Epithelial cell of esophagus (primary cell): ENCODE data around the gene C5orf15.
A peak's percentile ranks its signal among the peaks of the same experiment; 100 is the strongest.

Source experiments
- DNase-seq: peaks from one replicate; pipeline ENCODE4 v3.0.0; 2010; ENCODE audit warnings: low read depth
- H3K4me3 ChIP-seq: 2 replicates; pipeline ENCODE4 v1.5.1; 2011; ENCODE audit warnings: mild to moderate bottlenecking, low read length, control low read depth
- TF ChIP-seq, protein P1 (sequence below): IDR thresholded peaks from 2 replicates; pipeline ENCODE4 v1.5.1; 2011; ENCODE audit warnings: low read depth, mild to moderate bottlenecking, low read length, control low read depth, inconsistent platforms; ENCODE audit not compliant: insufficient read depth; ENCODE audit errors: missing control alignments

Gene C5orf15

DNA sequence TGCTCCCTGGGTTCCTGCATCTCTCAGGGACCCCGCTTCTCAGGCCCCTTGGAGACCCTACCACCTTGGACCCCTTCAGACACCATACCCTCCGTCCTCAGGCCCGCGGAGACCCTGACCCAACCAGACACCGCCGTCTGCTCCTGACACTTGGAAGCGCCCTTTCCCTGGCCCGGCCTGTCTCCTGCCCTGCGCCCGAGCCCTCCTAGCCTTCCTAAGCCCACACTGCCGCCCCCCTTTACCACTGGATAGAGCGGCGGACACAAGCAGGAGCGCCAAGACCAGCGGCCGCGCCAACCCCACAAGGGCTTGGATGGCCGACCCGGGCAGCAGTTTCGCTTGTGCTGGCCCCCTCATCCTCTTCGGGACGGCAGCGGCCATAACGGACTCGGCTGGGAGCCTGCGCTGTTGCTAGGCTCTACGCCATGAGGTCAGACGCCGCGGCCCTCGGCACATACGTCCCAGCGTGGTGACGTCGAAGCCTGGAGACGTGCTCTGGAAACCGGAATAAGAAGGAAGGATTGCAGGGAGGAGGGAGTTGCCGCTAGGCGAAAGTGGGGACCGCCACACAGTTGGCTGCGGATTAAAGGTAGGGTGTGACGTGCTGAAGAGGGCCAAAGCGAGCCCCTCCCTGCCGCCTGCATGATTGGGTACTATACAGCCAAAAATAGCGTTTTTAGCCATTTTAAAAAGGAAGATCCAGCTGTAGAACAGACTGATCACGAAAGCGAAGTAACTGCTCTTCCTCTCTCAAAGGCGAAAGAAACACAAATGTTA, at the start of gene C5orf15:
C5orf15 (minus strand) TSS at position 422 of the 777 bp plus-strand sequence; CDS start at position 381, 41 bp downstream.
- TF ChIP-seq, protein P1, sequence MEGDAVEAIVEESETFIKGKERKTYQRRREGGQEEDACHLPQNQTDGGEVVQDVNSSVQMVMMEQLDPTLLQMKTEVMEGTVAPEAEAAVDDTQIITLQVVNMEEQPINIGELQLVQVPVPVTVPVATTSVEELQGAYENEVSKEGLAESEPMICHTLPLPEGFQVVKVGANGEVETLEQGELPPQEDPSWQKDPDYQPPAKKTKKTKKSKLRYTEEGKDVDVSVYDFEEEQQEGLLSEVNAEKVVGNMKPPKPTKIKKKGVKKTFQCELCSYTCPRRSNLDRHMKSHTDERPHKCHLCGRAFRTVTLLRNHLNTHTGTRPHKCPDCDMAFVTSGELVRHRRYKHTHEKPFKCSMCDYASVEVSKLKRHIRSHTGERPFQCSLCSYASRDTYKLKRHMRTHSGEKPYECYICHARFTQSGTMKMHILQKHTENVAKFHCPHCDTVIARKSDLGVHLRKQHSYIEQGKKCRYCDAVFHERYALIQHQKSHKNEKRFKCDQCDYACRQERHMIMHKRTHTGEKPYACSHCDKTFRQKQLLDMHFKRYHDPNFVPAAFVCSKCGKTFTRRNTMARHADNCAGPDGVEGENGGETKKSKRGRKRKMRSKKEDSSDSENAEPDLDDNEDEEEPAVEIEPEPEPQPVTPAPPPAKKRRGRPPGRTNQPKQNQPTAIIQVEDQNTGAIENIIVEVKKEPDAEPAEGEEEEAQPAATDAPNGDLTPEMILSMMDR = peak; percentile 41
- peak; percentile 98 for DNase-seq
- peak within 1 kb of the TSS; percentile 97 for H3K4me3 ChIP-seq

DNA sequence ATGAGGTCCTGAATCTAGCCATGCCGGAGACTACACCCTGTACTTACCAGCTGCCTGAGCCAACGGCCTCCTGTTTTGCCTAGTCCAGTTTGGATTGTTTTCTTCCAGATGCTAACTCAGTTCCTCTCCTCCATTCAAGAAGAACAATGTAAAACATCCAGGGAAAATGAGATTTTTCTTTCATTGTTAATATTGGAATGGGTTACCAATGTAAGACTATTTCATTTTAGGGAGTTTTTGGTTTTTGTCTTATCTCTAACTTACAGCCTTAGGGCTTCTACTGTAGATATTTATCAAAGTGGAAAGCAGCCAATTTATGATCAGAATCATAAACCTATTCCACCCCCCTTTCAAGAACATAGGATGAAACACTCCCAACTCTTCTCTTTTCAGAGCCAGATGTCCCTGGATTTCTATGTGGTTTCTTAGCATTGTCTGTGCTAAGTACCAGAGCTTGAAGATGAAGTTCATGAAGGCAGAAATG, 39.9 kb upstream of the C5orf15 start:
- TF ChIP-seq, protein P1 = no peak
- DNase-seq = no peak
- H3K4me3 ChIP-seq = no peak overlapping the region

- H3K4me3 ChIP-seq = no peak overlapping the region
- no peak for DNase-seq
- TF ChIP-seq, protein P1 = no peak
Measured at GRCh38 chr5:134007581-134008265, 39.3 kb upstream of the C5orf15 start.

DNA sequence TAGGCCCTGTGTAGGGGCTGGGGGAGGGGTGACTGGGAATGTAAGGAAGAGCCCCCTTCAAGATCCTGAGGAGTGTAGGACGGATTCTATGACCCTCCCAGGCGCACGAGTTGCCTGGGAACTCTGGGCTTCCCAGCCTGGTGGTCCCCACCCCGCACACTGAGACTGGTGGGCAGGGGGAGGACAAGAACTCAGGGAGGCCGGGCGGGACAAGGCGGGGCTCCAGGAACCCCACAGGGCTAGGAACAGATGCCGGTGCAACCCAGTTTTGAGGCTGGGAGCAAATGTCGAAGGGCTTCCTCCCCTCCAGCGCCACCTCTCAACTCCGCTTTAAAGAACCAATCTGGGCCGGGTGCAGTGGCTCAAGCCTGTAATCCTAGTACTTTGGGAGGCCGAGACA, 37.7 kb upstream of the C5orf15 start:
- no peak for DNase-seq
- TF ChIP-seq, protein P1 = no peak
- no peak overlapping the region for H3K4me3 ChIP-seq

GRCh38 chr5:134005417-134006061, 37.1 kb upstream of the C5orf15 start:
- H3K4me3 ChIP-seq = peak overlapping the region; percentile 81
- TF ChIP-seq, protein P1 = no peak
- no peak for DNase-seq

GRCh38 chr5:134004626-134005416, 36.4 kb upstream of the C5orf15 start, which contains the start of gene VDAC1:
VDAC1 (minus strand) TSS chr5:134004975; CDS start chr5:133993012, 11,963 bp downstream.
- peak within 1 kb of the TSS; percentile 81 for H3K4me3 ChIP-seq
- peak; percentile 82 for DNase-seq

More at GRCh38 chr5:134004626-134005416, 36.4 kb upstream of the C5orf15 start, which contains the start of gene VDAC1:
- TF ChIP-seq, protein P1 = no peak
